Activated effector memory CD4-positive, alpha-beta T cell treated with anti-CD3 and anti-CD28 coated beads, Interleukin-2, amount 50 U/mL, for 16 hours (primary cell): ENCODE results near the gene PLEKHG7.

ENCODE experiments used
- DNase-seq: peaks from one replicate; pipeline ENCODE4 v3.0.0-alpha.2; 2020

PLEKHG7 gene

GRCh38 chr12:92814584-92814983 is 111.8 kb downstream of the PLEKHG7 start:
- DNase-seq = no peak

GRCh38 chr12:92821142-92821541 is 118.4 kb downstream of the PLEKHG7 start:
- no peak for DNase-seq
